ENCODE data around the gene OR1E1.

- TF ChIP-seq CTCF (IDR thresholded peaks at IDR 0.05), result no peak
- no peak for TF ChIP-seq POLR2A (IDR thresholded peaks at IDR 0.05)
These were observed 12.9 kb upstream of the OR1E1 start, which contains the start of gene OR3A3 for GRCh38 chr17:3411070-3411469.
